Astrocyte (in vitro differentiated cells and primary cell): ENCODE measurements around the gene RNPC3.
"Not testable (repeated sequence)": the region's sequence is repeated elsewhere in the genome, so short reads cannot be mapped to it uniquely, and the experiment has no call there.

Source experiments
- CTCF ChIP-seq: IDR thresholded peaks from 2 replicates; pipeline ENCODE4 v1.5.1; 2011; ENCODE audit warnings: low read depth, mild to moderate bottlenecking, inconsistent platforms, low read length, moderate library complexity; ENCODE audit not compliant: insufficient read depth
- EZH2 ChIP-seq: IDR thresholded peaks from 2 replicates; pipeline ENCODE4 v1.6.1; 2012; ENCODE audit warnings: mild to moderate bottlenecking, low read length, inconsistent platforms; ENCODE audit not compliant: insufficient read depth

- not testable (repeated sequence) for TF ChIP-seq CTCF, EZH2
These were observed 77.2 kb downstream of the RNPC3 start for GRCh38 chr1:103602740-103603139.
